Endothelial cell of umbilical vein (primary cell): Measurements from ENCODE around the gene KANK3. TPM values are rescaled to one million over a fixed set of nuclear protein-coding genes. Genes with fewer than 3 reads are reported as not detected.

Experiments used
- BruUV-seq: library from RNA; stranded (reverse); fragments of 400-500 nt; replicated peaks from 2 replicates; lab custom pipeline; 2021; lab: Mats Ljungman, UMichigan
- CTCF ChIA-PET: fragments of 300-600, 350-600 bp; sonication (Branson Sonifier 250); formaldehyde crosslinking; loops from one replicate; lab custom pipeline; 2021; ENCODE audit warnings: antibody characterized with exemption, inconsistent platforms; lab: Charles Lee
- POLR2A ChIA-PET: fragments of 300-600, 350-600 bp; sonication (Branson Sonifier 250); formaldehyde crosslinking; loops from one replicate; lab custom pipeline; 2021; ENCODE audit warnings: antibody characterized with exemption, inconsistent platforms; lab: Charles Lee
- DNase-seq: peaks from one replicate; pipeline ENCODE4 v3.0.0-alpha.2; 2011; ENCODE audit warnings: low read depth, low spot score
- FAIRE-seq: peaks from 2 replicates; lab custom pipeline; 2011; peaks lifted over from hg19 to GRCh38; lab: Jason Lieb, UNC
- H2AFZ ChIP-seq: 2 replicates; pipeline ENCODE4 v1.6.0; 2012; ENCODE audit warnings: low read depth, low read length, control low read depth, inconsistent platforms
- H3K27ac ChIP-seq: 2 replicates; pipeline ENCODE4 v1.5.1; 2011; ENCODE audit warnings: low read depth, mild to moderate bottlenecking, control low read depth, low read length, moderate library complexity; ENCODE audit not compliant: insufficient read depth
- H3K27me3 ChIP-seq, 2 experiments: 2 replicates each; pipeline versions ENCODE4 v1.6.0 to v1.6.1; 2011; ENCODE audit warnings: low read length in 2 of 2, mixed read lengths in 1 of 2; ENCODE audit not compliant: control insufficient read depth in 2 of 2, insufficient read depth in 2 of 2
- H3K36me3 ChIP-seq, 2 experiments: 2 replicates in 1 of 2; 3 replicates in 1 of 2; pipeline ENCODE4 v1.5.1; 2011; ENCODE audit warnings: low read length in 2 of 2, mild to moderate bottlenecking in 1 of 2, moderate library complexity in 1 of 2; ENCODE audit not compliant: control insufficient read depth in 2 of 2, insufficient read depth in 2 of 2; ENCODE audit errors: extremely low read depth in 1 of 2
- H3K4me1 ChIP-seq: 3 replicates; pipeline ENCODE4 v1.5.1; 2011; ENCODE audit warnings: mild to moderate bottlenecking, low read length; ENCODE audit not compliant: control insufficient read depth, insufficient read depth; ENCODE audit errors: extremely low read depth
- H3K4me2 ChIP-seq: 2 replicates; pipeline ENCODE4 v1.6.1; 2011; ENCODE audit warnings: low read length, control low read depth, mixed read lengths; ENCODE audit not compliant: insufficient read depth
- H3K4me3 ChIP-seq, 3 experiments: fragments of 200-600 bp in 1 of 3; sonication (generic), shearing (Covaris generic) in 1 of 3; replicated peaks in 1 of 3; 2 replicates each; pipeline ENCODE4 v1.5.1; 2011 to 2016; ENCODE audit warnings: control low read depth in 3 of 3, low read length in 3 of 3, mild to moderate bottlenecking in 2 of 3, inconsistent platforms in 1 of 3, low read depth in 1 of 3, moderate library complexity in 1 of 3; ENCODE audit not compliant: insufficient read depth in 1 of 3
- H3K79me2 ChIP-seq: 2 replicates; pipeline ENCODE4 v1.6.0; 2012; ENCODE audit warnings: low read length, inconsistent platforms; ENCODE audit not compliant: control insufficient read depth, insufficient read depth
- H3K9ac ChIP-seq: replicated peaks from 2 replicates; pipeline ENCODE3; 2011; ENCODE audit warnings: low read length, control low read depth; ENCODE audit not compliant: insufficient read depth; ENCODE audit errors: extremely low read depth
- H3K9me1 ChIP-seq: replicated peaks from 3 replicates; pipeline ENCODE4 v1.6.0; 2011; ENCODE audit warnings: mild to moderate bottlenecking, low read length; ENCODE audit not compliant: control insufficient read depth, insufficient read depth; ENCODE audit errors: extremely low read depth
- H3K9me3 ChIP-seq: replicated peaks from 2 replicates; pipeline ENCODE4 v1.5.1; 2012; ENCODE audit warnings: low read length, inconsistent platforms; ENCODE audit not compliant: control insufficient read depth, insufficient read depth
- H4K20me1 ChIP-seq: replicated peaks from 2 replicates; pipeline ENCODE3; 2011; ENCODE audit warnings: mild to moderate bottlenecking, low read length; ENCODE audit not compliant: control insufficient read depth, insufficient read depth; ENCODE audit errors: extremely low read depth
- CTCF ChIP-seq, 2 donors: IDR thresholded peaks; 1 replicate in 1 of 2; 2 replicates in 1 of 2; pipeline ENCODE4 v1.5.1; 2011; ENCODE audit warnings: low read length in 2 of 2, mild to moderate bottlenecking in 2 of 2, moderate library complexity in 2 of 2, control low read depth in 1 of 2, inconsistent platforms in 1 of 2, low read depth in 1 of 2; ENCODE audit not compliant: insufficient read depth in 1 of 2; ENCODE audit errors: extremely low read depth in 1 of 2
- EZH2 ChIP-seq: IDR thresholded peaks from 2 replicates; pipeline ENCODE4 v1.6.1; 2012; ENCODE audit warnings: borderline replicate concordance, low read depth, mild to moderate bottlenecking, moderate library complexity, low read length, inconsistent platforms; ENCODE audit not compliant: severe bottlenecking
- FOS ChIP-seq: IDR thresholded peaks from 2 replicates; pipeline ENCODE4 v1.6.1; 2011; ENCODE audit warnings: mild to moderate bottlenecking, low read length, moderate library complexity, borderline replicate concordance; ENCODE audit not compliant: insufficient read depth
- GATA2 ChIP-seq: IDR thresholded peaks from 2 replicates; pipeline ENCODE4 v1.7.0; 2011; ENCODE audit warnings: low read depth, mild to moderate bottlenecking, moderate library complexity, mixed read lengths, low read length; ENCODE audit not compliant: insufficient read length, insufficient read depth
- JUN ChIP-seq: IDR thresholded peaks from 2 replicates; pipeline ENCODE4 v1.6.1; 2011; ENCODE audit warnings: borderline replicate concordance, low read depth; ENCODE audit not compliant: insufficient read length, insufficient read depth
- MAX ChIP-seq: IDR thresholded peaks from 2 replicates; pipeline ENCODE4 v1.6.1; 2011; ENCODE audit not compliant: insufficient read depth, insufficient read length
- MYC ChIP-seq: IDR thresholded peaks from one replicate; pipeline ENCODE4 v1.6.1; 2011; ENCODE audit warnings: mild to moderate bottlenecking, low read depth, low read length
- POLR2A ChIP-seq: IDR thresholded peaks from 2 replicates; pipeline ENCODE4 v1.6.1; 2012; ENCODE audit warnings: low read depth, mild to moderate bottlenecking, control low read depth, low read length
- POLR2AphosphoS5 ChIP-seq: IDR thresholded peaks from 2 replicates; pipeline ENCODE4 v1.6.1; 2012; ENCODE audit warnings: low read depth, mild to moderate bottlenecking, control low read depth, low read length, moderate library complexity; ENCODE audit not compliant: insufficient read depth
- dilution Hi-C: fragments of 300-500 bp; cut with MboI; formaldehyde crosslinking; loops from one replicate; pipeline ENCODE4 v1.15.0; 2019; ENCODE audit warnings: low sequenced_read_pairs; ENCODE audit not compliant: extremely low pct_ligation_motif_present
- intact Hi-C: fragments of 100-400 bp; cut with micrococcal nuclease; formaldehyde crosslinking; loops from one replicate; pipeline ENCODE4 v1.10.0; 2022
- polyA plus RNA-seq, 4 experiments: library from polyadenylated mRNA; depleted of rRNA in 3 of 4; stranded (reverse) in 3 of 4; unstranded in 1 of 4; fragments of >200 nt; gene quantifications; 2 replicates each; pipeline versions ENCODE4 v1.2.1 to v1.2.3, GENCODE V29; 2011 to 2012; ENCODE audit warnings: missing spikeins in 1 of 4
- total RNA-seq: library from RNA; stranded (reverse); gene quantifications from 2 replicates; pipeline ENCODE4 v1.2.3, GENCODE V29; 2021

Gene KANK3
- total and polyA plus RNA-seq, 2 donors (not counting 3 experiments of a cell fraction or from before 2014, with no cell fraction given), result 22.1 to 30.0 TPM

GRCh38 chr19:8340341-8341096 is 2.5 kb downstream of the KANK3 start:
- ChIA-PET CTCF (interaction anchor here (0.9 to 3.0 kb wide), 8 partner anchors 8 to 166 kb away, joined by 3 to 17 read pairs (median 6); partner anchors contain the start of genes MARCHF2, NDUFA7 and RPS28), POLR2A (interaction anchor here (0.6 to 1.0 kb wide), 3 partner anchors 14 to 241 kb away, joined by 3 to 4 read pairs (median 3); no protein-coding TSS in a partner anchor)
- dilution Hi-C loops (no loop called here), intact Hi-C loops (no loop called here)
- no peak overlapping the region for H3K4me3 ChIP-seq
- no peaks in the 10 kb centered on the region for H3K9me1 ChIP-seq
- H3K27ac ChIP-seq, result peak overlapping the region; percentile 73
- peaks cover 0 to 2% of the 10 kb centered on the region in 2 experiments for H3K36me3 ChIP-seq
- no peak overlapping the region for H3K9ac ChIP-seq
- FAIRE-seq, result peak; percentile 89
- TF ChIP-seq EZH2 (no peak), POLR2AphosphoS5 (peak; percentile 88), POLR2A (no peak), CTCF (IDR thresholded peaks at IDR 0.05; ENCODE audit: extremely low read depth in 1 of 2, insufficient read depth in 1 of 2, low read depth in 1 of 2, low read length in 2 of 2) (peak; percentile 5 to 47), GATA2 (no peak), MAX (peak; percentile 12), FOS (peak; percentile 27), MYC (no peak), JUN (no peak)
- BruUV-seq, result no TSS peak
- no peaks in the 10 kb centered on the region for H3K27me3 ChIP-seq
- H4K20me1 ChIP-seq, result no peaks in the 10 kb centered on the region
- DNase-seq, result peak; percentile 94
- peak overlapping the region; percentile 36 for H2AFZ ChIP-seq
- no peaks in the 10 kb centered on the region for H3K9me3 ChIP-seq
- peak overlapping the region; percentile 27 for H3K4me2 ChIP-seq
- peaks cover 30% of the 10 kb centered on the region for H3K4me1 ChIP-seq
- no peaks in the 10 kb centered on the region for H3K79me2 ChIP-seq
